Measurements from ENCODE around the gene ZFYVE1. TPM values are rescaled to one million over a fixed set of nuclear protein-coding genes. Genes with fewer than 3 reads are reported as not detected.

ZFYVE1 gene
- total RNA-seq, 3 donors from 2014 or later = 18.7 to 22.2 (median 22.1) TPM

GRCh38 chr14:72975770-72976169 lies 51.1 kb downstream of the ZFYVE1 start:
- TF ChIP-seq CTCF (IDR thresholded peaks at IDR 0.05) (no peak), POLR2AphosphoS5 (IDR thresholded peaks at IDR 0.05) (no peak)
- intact Hi-C loops (cut with DNase I; ENCODE audit: low total_unique reads) = loop anchor here (5.0 kb wide), 1 partner anchor 1958 kb away; no protein-coding TSS in a partner anchor
- Histone ChIP-seq H3K4me1 (no peaks in the 10 kb centered on the region), H3K27me3 (no peaks in the 10 kb centered on the region), H3K9me3 (no peaks in the 10 kb centered on the region), H3K36me3 (peaks cover 12% of the 10 kb centered on the region), H3K4me3 (no peak overlapping the region), H3K27ac (no peak overlapping the region)
- no peak for DNase-seq (ENCODE audit: low spot score in 2 of 2)

DNA sequence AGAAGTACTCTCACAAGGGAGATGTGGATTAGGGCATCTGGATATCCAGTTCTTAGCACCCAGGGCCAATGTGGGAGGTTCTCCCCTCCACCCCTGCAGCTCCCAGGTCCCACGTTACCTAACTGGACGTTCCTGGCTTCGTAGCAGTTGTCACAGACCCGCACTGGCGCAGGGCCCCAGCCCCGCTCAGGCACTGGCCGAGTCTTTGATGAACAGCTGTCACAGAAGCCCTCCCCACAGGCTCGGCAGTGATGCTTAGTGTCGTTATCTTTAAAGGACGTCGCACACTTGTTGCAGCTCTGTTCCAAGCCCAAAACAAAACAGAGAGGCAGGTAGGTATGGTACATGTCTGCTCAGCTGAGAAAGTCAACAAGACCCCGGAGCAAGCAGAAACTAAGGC lies 52.2 kb downstream of the ZFYVE1 start:
- Histone ChIP-seq H3K27ac (no peak overlapping the region), H3K27me3 (no peaks in the 10 kb centered on the region), H3K36me3 (peaks cover 12% of the 10 kb centered on the region), H3K9me3 (no peaks in the 10 kb centered on the region), H3K4me1 (no peaks in the 10 kb centered on the region), H3K4me3 (no peak overlapping the region)
- TF ChIP-seq CTCF (IDR thresholded peaks at IDR 0.05) (no peak), POLR2AphosphoS5 (IDR thresholded peaks at IDR 0.05) (no peak), POLR2A (IDR thresholded peaks at IDR 0.05) (no peak)
- no peak for DNase-seq (ENCODE audit: low spot score in 2 of 2)
- intact Hi-C loops (cut with DNase I; ENCODE audit: low total_unique reads) = loop anchor here (5.0 kb wide), 1 partner anchor 1957 kb away; no protein-coding TSS in a partner anchor

- no peak for DNase-seq (ENCODE audit: low spot score in 2 of 2)
- TF ChIP-seq CTCF (IDR thresholded peaks at IDR 0.05) (no peak), POLR2AphosphoS5 (IDR thresholded peaks at IDR 0.05) (no peak), POLR2A (IDR thresholded peaks at IDR 0.05) (no peak)
- intact Hi-C loops (cut with DNase I; ENCODE audit: low total_unique reads) = no loop called here
- no peaks in the 10 kb centered on the region for H3K9me3 ChIP-seq
- H3K36me3 ChIP-seq = peaks cover 12% of the 10 kb centered on the region
- H3K27me3 ChIP-seq = no peaks in the 10 kb centered on the region
- no peaks in the 10 kb centered on the region for H3K4me1 ChIP-seq
- no peak overlapping the region for H3K4me3 ChIP-seq
- no peak overlapping the region for H3K27ac ChIP-seq
Measured at GRCh38 chr14:72970824-72971434, 56.0 kb downstream of the ZFYVE1 start.

DNA sequence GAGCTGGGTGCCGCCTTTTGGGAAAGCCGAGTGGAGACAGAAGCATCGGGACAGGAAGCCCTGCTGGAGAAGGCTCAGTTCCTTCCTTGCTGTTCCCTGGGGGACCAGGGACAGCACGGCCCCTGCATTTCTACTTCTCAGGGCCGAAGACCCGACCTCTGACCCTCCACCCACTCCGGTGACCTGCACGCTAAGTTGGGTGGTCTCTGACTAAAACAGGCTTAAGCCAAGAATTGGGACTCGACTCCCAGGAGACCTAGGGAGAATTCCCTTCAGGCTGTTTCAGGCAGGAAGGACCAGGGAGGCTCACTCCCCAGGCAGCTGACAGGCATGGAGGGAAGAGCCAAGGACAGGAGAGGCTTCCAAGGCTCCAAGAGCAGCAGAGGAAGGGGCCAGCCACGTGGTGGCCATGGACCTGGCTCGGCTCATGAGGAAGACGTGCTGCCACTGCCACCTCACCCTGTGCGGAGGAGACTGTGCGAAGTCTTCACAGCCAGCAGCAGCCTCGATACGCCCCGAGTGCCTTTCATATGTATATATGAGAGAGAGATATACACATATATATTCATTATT lies 56.8 kb downstream of the ZFYVE1 start:
- TF ChIP-seq POLR2AphosphoS5 (IDR thresholded peaks at IDR 0.05) = no peak
- TF ChIP-seq POLR2A (IDR thresholded peaks at IDR 0.05) = no peak
- TF ChIP-seq CTCF (IDR thresholded peaks at IDR 0.05) = no peak
- no peaks in the 10 kb centered on the region for H3K9me3 ChIP-seq
- no peaks in the 10 kb centered on the region for H3K27me3 ChIP-seq
- intact Hi-C loops (cut with DNase I; ENCODE audit: low total_unique reads) = no loop called here
- DNase-seq (ENCODE audit: low spot score in 2 of 2) = no peak
- H3K4me3 ChIP-seq = no peak overlapping the region
- H3K4me1 ChIP-seq = no peaks in the 10 kb centered on the region
- H3K27ac ChIP-seq = no peak overlapping the region
- peaks cover 12% of the 10 kb centered on the region for H3K36me3 ChIP-seq

- no peak for TF ChIP-seq CTCF (IDR thresholded peaks at IDR 0.05)
- no peak for TF ChIP-seq POLR2A (IDR thresholded peaks at IDR 0.05)
- Histone ChIP-seq H3K4me1 (no peaks in the 10 kb centered on the region), H3K27me3 (no peaks in the 10 kb centered on the region), H3K9me3 (no peaks in the 10 kb centered on the region), H3K27ac (no peak overlapping the region), H3K4me3 (no peak overlapping the region), H3K36me3 (no peaks in the 10 kb centered on the region)
- intact Hi-C loops (cut with DNase I; ENCODE audit: low total_unique reads) = no loop called here
- DNase-seq (ENCODE audit: low spot score in 2 of 2) = no peak
Measured at GRCh38 chr14:72968316-72968715, 58.6 kb downstream of the ZFYVE1 start.

All from breast epithelium (tissue), 4 donors.